DND-41 (cell line): ENCODE data around the gene ABI2.

Experiments used
- ATAC-seq: fragments of 200-7000 bp; cut with Tn5 transposase; 3 replicates; pipeline ENCODE4 v1.9.1; 2021; ENCODE audit warnings: low read depth; ENCODE audit not compliant: insufficient read depth
- DNase-seq: peaks from one replicate; pipeline ENCODE4 v3.0.0-alpha.2; 2020
- H2AFZ ChIP-seq: 2 replicates; pipeline ENCODE4 v1.6.0; 2012; ENCODE audit warnings: low read depth, low read length
- H3K27ac ChIP-seq: 2 replicates; pipeline ENCODE4 v1.5.1; 2012; ENCODE audit warnings: low read length, inconsistent platforms
- H3K27me3 ChIP-seq: fragments of 200-600 bp; sonication (generic); 2 replicates; pipeline ENCODE4 v1.6.0; 2012; ENCODE audit warnings: low read length, mild to moderate bottlenecking, inconsistent platforms; ENCODE audit not compliant: insufficient read depth, poor library complexity
- H3K36me3 ChIP-seq: 2 replicates; pipeline ENCODE4 v1.5.1; 2012; ENCODE audit warnings: low read length, inconsistent platforms; ENCODE audit not compliant: insufficient read depth
- H3K4me1 ChIP-seq: 2 replicates; pipeline ENCODE4 v1.5.1; 2012; ENCODE audit warnings: mild to moderate bottlenecking, low read length; ENCODE audit not compliant: insufficient read depth
- H3K4me2 ChIP-seq: 2 replicates; pipeline ENCODE4 v1.6.0; 2012; ENCODE audit warnings: mild to moderate bottlenecking, moderate library complexity, low read length, inconsistent platforms; ENCODE audit not compliant: insufficient read depth
- H3K4me3 ChIP-seq, 2 experiments: fragments of 200-600 bp in 1 of 2; shearing (Covaris generic) in 1 of 2; 2 replicates each; pipeline ENCODE4 v1.5.1; 2012 to 2016; ENCODE audit warnings: inconsistent platforms in 2 of 2, low read length in 2 of 2, mild to moderate bottlenecking in 2 of 2, low read depth in 1 of 2, moderate library complexity in 1 of 2
- H3K79me2 ChIP-seq: 2 replicates; pipeline ENCODE4 v1.6.0; 2012; ENCODE audit warnings: low read length, inconsistent platforms; ENCODE audit not compliant: insufficient read depth
- H3K9ac ChIP-seq: 2 replicates; pipeline ENCODE4 v1.6.0; 2012; ENCODE audit warnings: low read depth, mild to moderate bottlenecking, inconsistent platforms, low read length, moderate library complexity
- H3K9me3 ChIP-seq: 2 replicates; pipeline ENCODE4 v1.5.1; 2012; ENCODE audit warnings: low read length, moderate library complexity, mild to moderate bottlenecking, inconsistent platforms; ENCODE audit not compliant: insufficient read depth, severe bottlenecking
- H4K20me1 ChIP-seq: 2 replicates; pipeline ENCODE4 v1.6.0; 2012; ENCODE audit warnings: low read length; ENCODE audit not compliant: insufficient read depth
- CTCF ChIP-seq: IDR thresholded peaks from 2 replicates; pipeline ENCODE4 v1.5.1; 2012; ENCODE audit warnings: borderline replicate concordance, low read length, moderate library complexity, mild to moderate bottlenecking; ENCODE audit not compliant: poor library complexity, severe bottlenecking; ENCODE audit errors: extremely low read depth
- EZH2 ChIP-seq: IDR thresholded peaks from 3 replicates; pipeline ENCODE4 v1.6.1; 2012; ENCODE audit warnings: borderline replicate concordance, low read depth, mild to moderate bottlenecking, moderate library complexity, low read length, inconsistent platforms; ENCODE audit not compliant: severe bottlenecking

The ABI2 gene

DNA sequence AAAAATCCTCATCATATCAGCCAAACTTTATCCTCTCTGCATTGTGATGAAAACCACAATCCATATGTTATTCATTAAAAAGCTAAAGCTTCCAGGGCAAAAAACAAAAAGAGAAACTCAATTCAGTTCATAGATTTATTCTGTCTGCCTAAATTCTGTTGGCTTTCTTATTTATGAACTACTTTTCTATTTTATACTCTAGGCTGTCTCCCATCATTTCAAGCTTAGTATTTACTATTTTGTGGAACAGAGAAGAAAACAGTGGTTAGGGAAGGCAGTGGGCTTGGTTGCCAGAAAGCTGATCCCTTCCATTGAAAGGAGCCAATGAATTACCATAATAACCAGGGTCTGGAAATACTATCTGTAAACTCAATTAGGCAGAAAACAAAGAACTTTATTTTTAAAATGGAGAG, 135.1 kb downstream of the ABI2 start:
- Histone ChIP-seq H3K79me2 (no peaks in the 10 kb centered on the region), H3K4me3 (no peak overlapping the region), H3K27me3 (no peaks in the 10 kb centered on the region), H2AFZ (no peak overlapping the region), H4K20me1 (no peaks in the 10 kb centered on the region), H3K4me1 (no peaks in the 10 kb centered on the region), H3K4me2 (no peak overlapping the region), H3K36me3 (no peaks in the 10 kb centered on the region), H3K27ac (no peak overlapping the region), H3K9ac (no peak overlapping the region), H3K9me3 (no peaks in the 10 kb centered on the region)
- no peak for DNase-seq
- no peak for ATAC-seq
- TF ChIP-seq EZH2: no peak
- TF ChIP-seq CTCF: no peak

GRCh38 chr2:203469546-203469945, 141.4 kb downstream of the ABI2 start:
- Histone ChIP-seq H3K36me3 (no peaks in the 10 kb centered on the region), H3K27me3 (no peaks in the 10 kb centered on the region), H3K79me2 (no peaks in the 10 kb centered on the region), H4K20me1 (no peaks in the 10 kb centered on the region), H3K4me3 (no peak overlapping the region), H3K27ac (no peak overlapping the region), H3K4me2 (no peak overlapping the region), H3K9ac (no peak overlapping the region), H3K9me3 (no peaks in the 10 kb centered on the region), H3K4me1 (no peaks in the 10 kb centered on the region), H2AFZ (no peak overlapping the region)
- no peak for DNase-seq
- TF ChIP-seq CTCF: no peak
- TF ChIP-seq EZH2: no peak
- ATAC-seq: no peak

GRCh38 chr2:203470371-203470770, 142.2 kb downstream of the ABI2 start:
- Histone ChIP-seq H2AFZ (no peak overlapping the region), H3K9ac (no peak overlapping the region), H3K79me2 (no peaks in the 10 kb centered on the region), H3K4me2 (no peak overlapping the region), H3K4me3 (no peak overlapping the region), H3K9me3 (no peaks in the 10 kb centered on the region), H4K20me1 (no peaks in the 10 kb centered on the region), H3K4me1 (no peaks in the 10 kb centered on the region), H3K27ac (no peak overlapping the region), H3K27me3 (no peaks in the 10 kb centered on the region), H3K36me3 (no peaks in the 10 kb centered on the region)
- TF ChIP-seq EZH2 (no peak), CTCF (no peak)
- no peak for ATAC-seq
- DNase-seq: no peak

DNA sequence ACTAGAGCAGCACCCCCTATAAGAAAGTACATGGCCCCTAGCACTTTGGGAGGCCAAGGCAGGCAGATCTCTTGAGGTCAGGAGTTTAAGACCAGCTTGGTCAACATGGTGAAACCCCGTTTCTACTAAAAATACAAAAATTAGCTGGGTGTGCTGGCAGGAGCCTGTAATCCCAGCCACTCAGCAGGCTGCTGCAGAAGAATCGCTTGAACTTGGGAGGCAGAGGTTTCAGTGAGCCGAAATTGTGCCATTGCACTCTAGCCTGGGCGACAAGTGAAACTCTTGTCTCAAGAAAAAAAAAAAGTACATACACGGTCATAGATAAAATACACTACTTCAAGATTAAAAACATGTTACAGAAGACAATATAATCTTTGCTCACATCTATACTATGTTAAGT, 143.1 kb downstream of the ABI2 start:
- H3K27me3 ChIP-seq: no peaks in the 10 kb centered on the region
- no peaks in the 10 kb centered on the region for H3K79me2 ChIP-seq
- no peak overlapping the region for H3K4me2 ChIP-seq
- no peak for DNase-seq
- no peak overlapping the region for H3K4me3 ChIP-seq
- H3K9ac ChIP-seq: no peak overlapping the region
- H3K36me3 ChIP-seq: no peaks in the 10 kb centered on the region
- no peak for ATAC-seq
- H4K20me1 ChIP-seq: no peaks in the 10 kb centered on the region
- H3K9me3 ChIP-seq: no peaks in the 10 kb centered on the region
- H3K27ac ChIP-seq: no peak overlapping the region
- TF ChIP-seq CTCF (no peak), EZH2 (no peak)
- no peaks in the 10 kb centered on the region for H3K4me1 ChIP-seq
- no peak overlapping the region for H2AFZ ChIP-seq
